Chondrocyte (in vitro differentiated cells): ENCODE data around the gene ADRA2C. TPM values are rescaled to one million over a fixed set of nuclear protein-coding genes. Genes with fewer than 3 reads are reported as not detected.

ENCODE experiments used
- DNase-seq: peaks from one replicate; pipeline ENCODE4 v3.0.0; 2021; ENCODE audit warnings: mixed read lengths, low spot score
- H3K27ac Mint-ChIP-seq: one replicate; pipeline ENCODE4 v1.8.0; 2021; ENCODE audit warnings: mild to moderate bottlenecking, moderate library complexity, mixed read lengths; ENCODE audit not compliant: unreplicated experiment
- H3K27me3 Mint-ChIP-seq: 2 replicates; pipeline ENCODE4 v1.8.0; 2021; ENCODE audit warnings: low read depth, mixed read lengths
- H3K36me3 Mint-ChIP-seq: 2 replicates; pipeline ENCODE4 v1.8.0; 2021; ENCODE audit warnings: low read depth, mixed read lengths
- H3K4me1 Mint-ChIP-seq: 2 replicates; pipeline ENCODE4 v1.8.0; 2021; ENCODE audit warnings: low read depth, mild to moderate bottlenecking, mixed read lengths
- H3K4me3 Mint-ChIP-seq: one replicate; pipeline ENCODE4 v1.8.0; 2021; ENCODE audit warnings: mild to moderate bottlenecking, moderate library complexity, mixed read lengths; ENCODE audit not compliant: unreplicated experiment
- H3K9me3 Mint-ChIP-seq: 2 replicates; pipeline ENCODE4 v1.8.0; 2021; ENCODE audit warnings: low read depth, mixed read lengths
- CTCF ChIP-seq: fragments of 200-600 bp; sonication (generic); IDR thresholded peaks from 2 replicates; pipeline ENCODE4 v1.5.0; 2021; ENCODE audit warnings: antibody characterized with exemption, mild to moderate bottlenecking, moderate library complexity
- total RNA-seq: library from RNA; stranded (reverse); gene quantifications from 3 replicates; pipeline ENCODE4 v1.2.1, GENCODE V29; 2021

Gene ADRA2C
- total RNA-seq, 1 donor from 2014 or later, result 1.6 TPM

DNA sequence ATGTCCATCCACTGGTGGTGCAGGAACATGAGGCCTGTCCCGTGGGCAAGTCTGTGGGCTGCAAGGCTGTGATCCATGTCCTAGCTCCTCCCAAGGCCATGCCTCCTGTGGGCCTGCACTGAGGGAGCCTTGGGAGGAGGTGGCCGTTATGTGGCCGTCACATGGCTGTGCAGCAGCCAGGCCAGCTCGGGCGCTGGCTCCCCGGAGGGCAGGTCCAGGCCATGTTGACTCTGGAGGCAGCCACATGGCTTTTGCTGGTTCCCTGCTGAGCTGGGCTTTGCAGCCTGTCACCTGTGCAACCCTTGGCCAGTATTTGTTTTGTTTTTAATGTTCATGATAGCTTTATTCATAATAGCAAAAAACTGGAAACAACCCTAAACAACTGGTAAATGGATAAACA lies 13.3 kb downstream of the ADRA2C start:
- Mint-ChIP-seq H3K27me3 (peaks cover 26% of the 10 kb centered on the region), H3K9me3 (peaks cover 4% of the 10 kb centered on the region), H3K4me3 (no peak overlapping the region), H3K27ac (no peak overlapping the region), H3K36me3 (peaks cover 2% of the 10 kb centered on the region), H3K4me1 (no peaks in the 10 kb centered on the region)
- no peak for TF ChIP-seq CTCF
- DNase-seq, result no peak

GRCh38 chr4:3780347-3781171 lies 14.4 kb downstream of the ADRA2C start:
- Mint-ChIP-seq H3K27me3 (peaks cover 17% of the 10 kb centered on the region), H3K4me3 (no peak overlapping the region), H3K4me1 (no peaks in the 10 kb centered on the region), H3K9me3 (peaks cover 4% of the 10 kb centered on the region), H3K36me3 (peaks cover 2% of the 10 kb centered on the region), H3K27ac (no peak overlapping the region)
- DNase-seq, result no peak
- TF ChIP-seq CTCF, result no peak

- no peak for TF ChIP-seq CTCF
- Mint-ChIP-seq H3K27me3 (peaks cover 16% of the 10 kb centered on the region), H3K4me3 (no peak overlapping the region), H3K4me1 (no peaks in the 10 kb centered on the region), H3K9me3 (peaks cover 4% of the 10 kb centered on the region), H3K36me3 (peaks cover 2% of the 10 kb centered on the region), H3K27ac (no peak overlapping the region)
- DNase-seq, result no peak
These were observed 15.2 kb downstream of the ADRA2C start for GRCh38 chr4:3781193-3781886.

DNA sequence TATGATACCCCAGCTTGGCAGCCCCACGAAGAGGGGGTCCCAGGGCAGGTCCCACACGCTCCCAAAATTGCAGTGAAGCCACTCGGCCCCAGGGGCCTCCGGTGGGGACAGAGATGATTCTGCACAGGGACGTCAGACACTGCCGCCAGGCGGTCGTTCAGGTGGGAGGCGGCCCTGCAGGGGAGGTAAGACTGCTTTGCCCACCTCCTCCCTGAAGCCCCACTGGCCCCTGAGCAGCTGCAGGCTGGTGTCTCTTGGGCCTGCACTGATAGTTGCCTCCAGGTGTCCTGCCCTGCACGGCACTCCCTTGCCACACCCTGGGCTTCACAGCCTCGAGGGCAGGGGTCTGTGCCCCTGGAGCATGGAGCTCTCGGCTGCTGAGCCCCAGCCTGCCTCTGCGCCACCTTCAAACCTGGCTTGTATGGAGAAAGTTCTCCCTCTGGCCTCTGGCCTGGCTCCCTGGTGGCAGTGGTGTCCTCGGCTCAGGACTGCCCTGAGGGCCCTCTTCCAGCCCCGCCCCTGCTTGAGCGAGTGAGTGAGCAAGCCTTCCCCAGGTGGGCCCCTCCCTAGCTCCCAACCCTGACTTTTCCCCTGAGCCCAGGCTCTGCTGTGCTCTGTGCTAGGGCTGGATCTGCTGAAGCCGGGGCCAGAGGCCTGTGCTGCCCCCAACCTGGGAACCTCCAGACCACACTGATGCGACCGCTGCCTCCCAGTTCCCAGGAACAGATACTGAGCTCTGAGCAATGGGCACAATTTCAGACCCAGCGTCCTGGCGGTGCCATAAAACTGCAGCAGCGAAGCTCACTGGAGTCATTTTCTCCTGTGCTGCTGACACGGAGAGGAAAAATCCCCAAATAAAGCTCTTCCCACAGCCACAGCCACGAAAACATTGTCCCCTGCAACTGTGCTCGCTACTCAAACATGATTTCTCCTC lies 16.1 kb downstream of the ADRA2C start:
- Mint-ChIP-seq H3K4me1 (no peaks in the 10 kb centered on the region), H3K4me3 (no peak overlapping the region), H3K36me3 (peaks cover 2% of the 10 kb centered on the region), H3K27ac (no peak overlapping the region), H3K9me3 (peaks cover 4% of the 10 kb centered on the region), H3K27me3 (peaks cover 16% of the 10 kb centered on the region)
- DNase-seq, result no peak
- TF ChIP-seq CTCF, result no peak
